ENCODE results near the gene KCNG4.

KCNG4 gene, protein sequence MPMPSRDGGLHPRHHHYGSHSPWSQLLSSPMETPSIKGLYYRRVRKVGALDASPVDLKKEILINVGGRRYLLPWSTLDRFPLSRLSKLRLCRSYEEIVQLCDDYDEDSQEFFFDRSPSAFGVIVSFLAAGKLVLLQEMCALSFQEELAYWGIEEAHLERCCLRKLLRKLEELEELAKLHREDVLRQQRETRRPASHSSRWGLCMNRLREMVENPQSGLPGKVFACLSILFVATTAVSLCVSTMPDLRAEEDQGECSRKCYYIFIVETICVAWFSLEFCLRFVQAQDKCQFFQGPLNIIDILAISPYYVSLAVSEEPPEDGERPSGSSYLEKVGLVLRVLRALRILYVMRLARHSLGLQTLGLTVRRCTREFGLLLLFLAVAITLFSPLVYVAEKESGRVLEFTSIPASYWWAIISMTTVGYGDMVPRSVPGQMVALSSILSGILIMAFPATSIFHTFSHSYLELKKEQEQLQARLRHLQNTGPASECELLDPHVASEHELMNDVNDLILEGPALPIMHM
- total RNA-seq, result 0 reads per million in 3 experiments

DNA sequence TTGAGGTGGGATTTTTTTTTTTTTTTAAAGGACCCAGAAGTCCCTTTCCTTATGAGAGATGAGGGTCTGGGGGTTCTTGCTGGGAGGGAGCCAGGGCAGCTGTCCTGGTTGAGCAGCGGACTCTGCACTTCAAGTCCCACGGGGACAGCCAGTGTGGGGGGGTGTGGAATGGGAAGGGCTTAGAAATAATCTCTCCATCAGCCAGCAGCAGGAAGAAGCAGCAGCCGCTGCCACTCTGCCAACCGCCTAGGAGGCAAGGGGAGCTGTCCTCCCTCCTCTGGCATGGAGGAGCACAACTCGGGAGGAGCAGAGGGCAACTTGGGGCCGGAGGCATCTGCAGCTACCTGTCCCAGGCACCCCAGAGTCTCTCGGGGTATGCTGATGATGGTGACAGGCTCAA lies at the start of gene KCNG4:
Gene KCNG4 (minus strand): TSS at position 104 of the 400 bp plus-strand sequence. CDS start 2,527 bp downstream, outside the sequence.
- DNase-seq, result no peak

DNA sequence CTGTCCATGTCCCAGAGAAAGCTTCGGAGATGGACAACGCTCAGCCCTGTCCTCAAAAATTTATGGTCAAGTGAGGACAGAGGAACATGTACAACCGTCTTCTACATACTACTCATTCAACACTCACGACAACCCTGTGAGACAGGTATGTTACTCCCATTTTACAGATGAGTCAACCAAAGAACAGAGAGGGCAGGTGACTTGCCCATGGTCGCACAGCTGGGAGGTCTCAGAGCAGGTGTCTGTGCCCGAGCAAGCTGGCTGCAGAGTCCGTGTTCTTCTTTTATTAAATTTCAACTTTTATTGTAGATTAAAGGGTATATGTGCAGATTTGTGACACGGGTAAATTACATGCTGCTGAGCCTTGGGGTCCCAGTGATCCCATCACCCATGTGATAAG lies 49.1 kb upstream of the KCNG4 start:
- DNase-seq, result no peak

DNA sequence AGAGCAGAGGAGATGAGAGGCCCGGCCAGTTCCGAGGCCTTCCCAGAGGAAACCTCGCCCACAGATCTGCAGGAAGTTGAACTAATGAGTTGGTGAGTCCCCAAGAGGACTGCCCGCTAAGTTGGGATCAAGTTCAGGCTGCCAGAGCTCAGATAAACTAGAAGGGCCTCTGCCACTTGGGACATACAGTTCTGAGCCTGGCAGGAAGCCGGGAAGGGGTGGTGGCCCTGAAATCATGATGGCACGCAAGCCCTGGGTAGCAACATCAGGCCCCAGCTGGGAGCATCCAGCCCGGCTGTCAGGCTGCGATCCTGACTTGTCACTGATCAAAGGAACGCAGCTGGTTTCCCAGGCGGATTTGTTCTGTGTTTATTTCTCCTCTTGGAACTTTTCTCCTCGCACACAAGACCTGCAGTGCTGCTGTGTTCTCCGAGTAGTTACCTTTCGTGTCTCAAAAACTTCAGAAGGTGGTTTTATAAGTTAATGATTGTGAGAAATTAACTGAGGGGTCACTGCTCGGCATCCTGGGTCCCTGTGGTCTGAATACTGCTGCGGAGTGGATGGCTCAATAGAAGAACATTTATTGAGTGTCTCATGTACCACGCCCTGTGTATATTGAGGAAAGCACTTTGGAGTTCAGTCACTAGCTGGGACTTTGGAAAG lies 46.9 kb upstream of the KCNG4 start:
- DNase-seq, result no peak

DNA sequence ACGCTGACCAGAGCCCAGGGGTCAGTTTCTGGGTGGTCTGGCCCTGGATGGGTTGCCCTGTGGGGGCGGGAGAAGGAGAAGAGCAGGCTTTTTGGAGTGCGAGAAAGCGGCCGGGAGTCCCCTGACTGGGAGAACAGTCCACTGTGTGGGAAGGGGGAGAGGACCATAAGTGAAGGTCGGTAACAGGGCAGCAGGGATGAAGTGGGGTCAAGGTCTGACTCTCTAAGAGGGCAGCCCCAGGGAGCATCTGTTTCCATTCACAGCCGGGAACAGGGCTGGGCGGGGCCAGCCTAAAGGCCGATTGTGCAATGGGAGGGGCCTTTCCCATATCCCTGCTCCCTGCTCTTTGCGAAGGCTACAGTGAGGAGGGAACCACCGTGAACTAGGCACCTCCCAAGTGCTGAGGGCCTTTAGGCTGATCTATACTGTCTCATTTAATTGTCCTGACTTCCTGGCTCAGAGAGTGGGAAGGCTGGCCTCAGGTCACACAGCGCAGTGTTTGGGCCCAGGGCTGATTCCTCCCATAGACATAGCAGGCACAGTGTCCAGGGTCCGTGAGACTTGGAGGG lies 44.4 kb upstream of the KCNG4 start:
- DNase-seq, result no peak

DNA sequence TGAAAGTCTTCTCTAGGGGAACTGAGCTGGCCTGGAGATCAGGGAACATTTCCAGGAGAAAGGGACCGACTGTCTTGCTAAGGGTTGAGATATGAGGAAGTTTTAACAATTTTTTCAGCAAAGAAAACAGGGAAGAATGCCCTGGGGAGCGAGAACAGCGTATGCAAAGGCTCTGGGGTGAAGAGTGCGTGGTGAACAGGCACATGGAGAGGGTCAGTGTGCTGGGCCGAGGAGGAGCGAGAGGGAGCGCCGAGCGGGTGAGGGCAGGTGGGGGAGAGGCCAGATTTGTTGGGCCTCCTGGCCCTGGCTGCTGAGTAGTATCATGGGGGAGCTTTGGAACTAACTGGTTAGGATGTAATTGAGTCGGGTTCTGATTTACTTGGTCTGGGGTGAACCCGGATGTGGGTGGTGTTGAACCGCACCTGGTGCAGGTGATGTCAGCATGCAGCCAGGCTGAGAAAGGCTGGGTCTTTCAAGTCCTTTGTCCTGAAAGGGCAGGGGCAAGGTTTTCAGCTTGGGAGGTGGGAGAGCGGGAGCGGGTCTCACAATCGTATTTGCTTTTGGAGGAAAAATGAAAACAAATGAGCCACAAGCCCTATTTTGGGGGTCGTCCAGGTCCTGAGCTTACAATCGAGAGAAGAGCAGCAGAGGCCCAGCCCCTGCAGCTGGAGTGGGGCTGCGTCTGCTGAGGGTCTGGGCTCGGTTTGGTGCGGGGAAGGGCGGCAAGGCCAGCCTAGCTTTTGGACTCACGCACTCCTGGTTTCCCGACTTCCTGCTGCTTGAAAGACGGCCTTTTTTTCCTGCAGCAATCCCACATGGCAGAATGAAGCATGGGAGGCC lies 43.7 kb upstream of the KCNG4 start:
- no peak for DNase-seq

DNA sequence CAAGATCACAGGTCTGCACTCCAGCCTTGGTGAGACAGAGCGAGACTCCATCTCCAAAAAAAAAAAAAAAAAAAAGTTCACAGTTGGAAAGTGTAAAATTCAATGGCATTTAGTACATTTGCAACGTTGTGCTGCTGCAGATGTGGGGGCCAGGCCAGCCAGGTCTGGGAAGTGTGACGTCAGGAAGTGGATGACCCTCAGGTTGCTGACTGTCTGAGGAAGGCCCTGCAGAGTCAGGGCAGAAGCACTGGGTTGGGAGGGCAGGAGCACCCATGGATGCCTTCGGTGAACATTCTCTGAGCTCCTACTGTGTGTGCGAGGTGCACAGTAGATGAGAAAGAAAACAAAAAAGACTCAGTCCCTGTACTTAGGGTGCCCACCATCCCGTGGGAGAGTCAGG lies 42.7 kb upstream of the KCNG4 start:
- DNase-seq, result no peak

DNA sequence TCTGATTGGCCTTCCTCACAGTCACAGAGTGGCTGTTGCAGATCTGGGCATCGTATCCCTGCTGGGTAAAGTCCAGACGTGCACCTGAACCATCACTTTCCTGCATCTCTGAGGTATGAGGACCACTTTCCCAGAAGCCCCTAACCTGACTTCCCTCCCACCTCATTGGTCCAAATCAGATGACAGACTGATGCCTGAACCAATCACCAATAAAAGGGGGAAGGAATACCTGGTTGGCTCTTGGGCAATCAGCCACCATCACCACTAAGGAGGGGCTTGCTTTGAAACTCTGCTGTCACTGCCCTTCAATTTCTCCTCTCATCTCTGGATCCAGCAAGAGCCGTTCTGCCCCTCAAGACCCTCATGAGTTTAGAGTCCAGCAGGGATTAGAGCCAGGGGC lies 41.3 kb upstream of the KCNG4 start:
- no peak for DNase-seq

DNA sequence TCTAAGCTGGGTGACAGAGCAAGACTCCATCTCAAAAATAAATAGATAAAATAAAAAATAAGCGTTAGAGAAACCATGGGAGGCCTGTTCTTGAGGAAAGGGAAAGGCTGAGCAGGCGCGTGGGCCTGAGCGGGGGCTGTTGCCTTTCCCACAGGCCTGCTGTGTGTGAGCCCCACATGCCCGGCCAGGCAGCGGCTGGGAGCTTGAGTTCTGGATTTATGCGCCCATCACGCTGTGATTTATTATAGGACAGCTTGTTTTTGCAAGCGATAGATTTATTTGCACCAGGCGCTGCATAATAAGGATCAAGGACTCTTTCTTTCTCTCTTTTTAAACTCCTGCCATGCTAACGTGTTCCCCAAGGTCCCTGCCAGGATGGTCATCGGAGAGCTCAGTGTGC lies 40.1 kb upstream of the KCNG4 start:
- DNase-seq, result no peak

DNA sequence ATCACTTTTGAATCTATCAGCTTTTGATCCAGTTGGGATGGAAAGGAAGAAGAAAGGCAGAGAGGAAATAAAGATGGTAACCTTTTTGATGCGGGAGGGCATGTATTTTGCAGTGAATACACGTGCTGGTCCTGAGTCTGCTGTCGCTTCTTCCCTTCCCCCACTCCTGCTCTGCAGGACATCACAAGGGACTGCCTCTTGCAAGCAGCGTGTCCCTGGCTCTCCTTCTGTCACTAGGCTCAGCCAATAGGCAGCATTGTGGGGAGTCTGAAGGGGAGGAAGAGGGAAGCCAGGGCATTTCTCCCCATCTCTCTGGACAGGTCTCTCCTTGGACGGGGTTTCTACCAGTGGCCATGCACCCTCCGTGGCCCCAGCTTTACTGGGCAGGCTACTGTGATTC lies 39.2 kb upstream of the KCNG4 start:
- DNase-seq, result no peak

DNA sequence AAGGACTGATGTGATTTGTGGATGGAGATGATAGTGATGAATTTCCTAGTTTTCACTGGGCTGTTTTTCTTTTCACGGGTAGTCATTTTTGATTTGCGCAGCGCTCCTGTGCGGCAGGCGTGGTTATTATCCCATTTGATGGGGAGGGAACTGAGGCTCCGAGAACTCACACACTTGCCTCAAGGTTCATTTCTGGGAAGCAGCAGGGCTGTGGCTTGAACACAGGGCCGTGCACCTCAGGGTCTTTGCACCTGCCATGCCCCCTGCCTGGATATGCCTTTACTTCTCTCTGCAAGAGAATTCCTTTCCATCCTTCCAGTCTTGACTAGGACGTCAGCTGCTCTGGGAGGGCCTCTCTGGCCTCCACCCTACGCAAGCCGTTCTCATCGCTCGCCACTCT lies 38.5 kb upstream of the KCNG4 start:
- DNase-seq, result no peak

DNA sequence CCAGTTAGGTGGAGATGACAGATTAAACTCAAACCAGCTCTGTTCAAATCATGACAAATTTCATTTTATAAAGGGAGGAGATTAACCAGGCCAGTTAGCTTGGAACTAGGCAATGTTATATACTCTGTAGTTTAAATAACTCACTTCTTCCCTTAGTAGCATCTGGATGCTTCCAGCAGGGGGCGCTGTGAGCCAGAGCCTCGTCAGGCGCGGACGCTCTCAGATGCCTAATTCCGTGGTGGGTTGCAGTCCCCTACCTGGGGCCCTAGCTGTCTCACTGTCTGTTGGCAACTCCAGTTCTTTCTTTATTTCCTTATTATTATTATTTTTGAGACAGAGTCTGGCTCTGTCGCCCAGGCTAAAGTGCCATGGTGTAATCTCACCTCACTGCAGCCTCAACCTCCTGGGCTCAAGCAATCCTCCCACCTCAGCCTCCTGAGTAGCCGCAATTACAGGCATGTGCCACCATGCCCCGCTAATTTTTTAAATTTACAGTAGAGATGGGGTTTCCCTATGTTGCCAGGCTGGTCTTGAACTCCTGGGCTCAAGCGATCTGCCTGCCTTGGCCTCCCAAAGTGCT lies 37.5 kb upstream of the KCNG4 start:
- DNase-seq, result peak; percentile 36

DNA sequence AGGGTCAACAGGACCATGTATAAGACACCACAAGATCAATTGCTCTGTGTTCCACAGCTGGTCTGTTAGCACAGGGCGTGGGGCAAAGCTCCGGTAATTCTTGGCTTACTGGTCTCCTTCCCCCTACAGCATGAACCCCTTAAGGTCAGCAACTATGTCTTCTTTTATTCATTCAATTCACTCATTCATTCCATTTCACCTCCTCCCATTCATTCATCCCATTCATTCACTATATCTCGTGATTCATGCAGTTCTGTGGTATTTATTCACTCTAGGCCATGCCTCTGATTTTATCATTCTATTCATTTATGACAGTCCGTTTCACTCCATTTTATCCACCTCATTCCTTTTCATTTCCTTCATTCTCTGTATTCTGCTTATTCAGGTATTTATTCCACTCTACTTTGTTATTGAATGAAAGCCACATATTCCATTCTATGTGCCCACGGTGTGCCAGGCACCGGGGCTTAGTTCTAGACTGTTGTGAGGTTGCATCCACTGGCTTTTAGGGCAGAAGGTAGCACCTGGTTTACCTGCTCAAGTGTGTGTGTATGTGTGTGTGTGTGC lies 35.9 kb upstream of the KCNG4 start:
- no peak for DNase-seq

DNA sequence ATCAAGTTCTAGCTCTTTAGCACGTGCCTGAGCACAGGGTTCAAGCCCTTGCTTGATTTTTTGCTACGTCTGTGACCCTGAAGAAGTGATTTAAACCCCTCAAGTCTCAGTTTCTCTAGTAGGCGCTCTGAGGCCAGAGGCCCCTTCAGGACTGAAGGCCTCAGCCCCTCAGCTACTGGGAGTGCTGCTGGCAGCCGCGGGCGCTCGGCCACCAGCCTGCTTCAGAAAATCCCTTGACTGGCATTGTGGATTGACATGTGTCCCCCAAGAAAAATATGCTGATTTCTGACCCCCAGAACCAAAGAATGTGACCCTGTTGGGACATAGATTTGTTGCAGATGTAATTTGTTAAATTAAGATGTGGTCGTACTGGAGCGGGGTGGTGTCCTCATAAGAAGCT lies 34.7 kb upstream of the KCNG4 start:
- no peak for DNase-seq

DNA sequence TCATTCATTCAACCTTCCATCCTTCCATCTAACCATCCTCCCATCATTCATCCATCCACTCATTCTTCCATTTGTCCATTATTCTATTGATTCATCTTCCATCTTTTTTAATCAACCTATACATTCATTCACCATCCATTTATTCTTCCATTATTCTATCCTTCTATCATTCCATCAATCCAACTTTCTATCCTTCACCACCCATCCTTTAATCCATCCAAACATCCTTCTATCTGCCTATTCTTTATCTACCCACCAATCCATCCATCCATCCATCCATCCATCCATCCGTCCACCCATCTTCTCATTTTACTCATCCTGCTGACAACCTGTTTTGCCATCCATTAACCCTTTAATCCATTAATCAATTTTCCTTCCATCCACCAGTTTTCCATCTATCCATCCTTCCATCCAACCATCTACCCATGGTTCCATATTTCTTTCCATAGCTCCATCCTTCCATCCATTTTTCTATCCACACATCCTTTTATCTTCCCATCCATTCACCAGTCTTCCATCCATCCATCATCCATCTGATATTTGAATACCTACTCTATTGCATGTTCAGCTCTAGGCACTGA lies 33.0 kb upstream of the KCNG4 start:
- DNase-seq, result no peak

DNA sequence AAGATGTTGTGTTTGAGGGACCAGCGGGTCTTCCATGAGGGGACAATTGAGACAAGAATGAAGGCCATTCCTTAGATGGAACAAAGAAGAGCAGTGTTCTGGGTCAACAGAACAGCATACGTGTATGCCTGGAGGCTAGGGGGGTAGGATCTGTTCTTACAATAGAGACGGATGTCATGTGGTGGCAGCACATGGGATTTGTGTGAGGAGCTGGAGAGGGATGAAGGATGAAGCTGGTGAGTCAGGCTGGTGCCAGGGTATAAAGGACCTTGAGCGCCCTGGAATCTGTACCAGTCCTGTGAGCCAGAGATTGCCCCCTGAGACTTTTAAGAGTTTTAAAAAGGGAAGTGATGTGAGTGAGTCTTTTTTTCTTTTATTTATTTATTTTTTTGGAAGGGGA lies 32.1 kb upstream of the KCNG4 start:
- no peak for DNase-seq

DNA sequence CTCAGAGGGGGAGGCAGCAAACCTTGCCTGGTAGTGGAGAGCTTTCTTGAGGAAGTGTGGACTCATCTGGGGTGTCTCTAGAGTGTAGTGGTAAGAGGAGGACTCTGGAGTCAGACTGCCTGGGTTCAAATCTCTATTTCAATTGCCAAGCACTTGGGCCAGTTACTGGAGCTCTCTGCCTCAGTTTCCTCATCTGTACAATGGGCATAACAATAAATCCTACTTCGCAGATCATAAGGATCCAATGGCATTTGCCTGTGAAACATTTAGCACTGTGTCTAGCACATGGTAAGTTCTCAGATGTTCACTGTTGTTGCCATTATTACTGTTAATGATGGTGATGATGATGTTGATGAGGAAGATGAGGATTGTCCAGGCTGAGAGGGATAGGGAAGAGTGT lies 31.2 kb upstream of the KCNG4 start:
- no peak for DNase-seq

DNA sequence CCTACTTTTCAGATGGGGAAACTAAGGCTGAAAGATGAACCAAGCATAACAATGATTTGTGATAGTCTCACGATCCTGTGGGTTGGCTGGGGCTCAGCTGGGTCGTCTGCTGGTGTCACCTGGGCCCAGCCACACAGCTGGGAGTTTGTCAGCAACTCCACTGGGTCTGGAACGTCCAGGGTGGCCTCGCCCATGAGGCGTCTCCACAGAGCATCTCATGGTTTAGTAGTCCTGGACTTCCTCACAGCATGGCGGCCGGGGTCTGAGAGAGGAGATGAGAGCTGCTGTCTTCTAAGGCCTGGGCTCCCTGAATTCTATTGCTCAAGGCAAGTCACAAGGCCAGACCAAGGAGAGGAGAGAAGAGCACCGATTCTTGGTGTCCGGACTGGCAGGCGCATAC lies 30.7 kb upstream of the KCNG4 start:
- DNase-seq, result no peak

DNA sequence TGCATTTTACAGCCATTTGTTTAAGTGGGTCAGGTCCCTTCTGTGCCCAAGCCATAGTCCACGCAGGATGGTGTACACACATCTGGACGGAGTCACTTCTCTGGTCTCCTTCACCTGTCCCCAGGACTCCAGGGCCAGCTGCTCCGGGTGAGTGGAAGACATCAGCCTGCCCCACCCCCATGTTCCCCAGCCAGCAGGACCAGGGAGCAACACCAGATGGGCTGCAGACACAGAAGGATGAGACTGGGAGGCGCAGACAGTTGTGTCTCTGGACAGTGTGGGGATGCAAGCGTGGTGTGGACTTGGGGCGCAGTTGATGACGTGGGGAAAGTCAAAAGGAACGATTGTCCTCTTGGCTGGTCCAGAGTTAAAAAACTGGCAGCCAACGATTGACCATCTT lies 30.3 kb upstream of the KCNG4 start:
- no peak for DNase-seq

DNA sequence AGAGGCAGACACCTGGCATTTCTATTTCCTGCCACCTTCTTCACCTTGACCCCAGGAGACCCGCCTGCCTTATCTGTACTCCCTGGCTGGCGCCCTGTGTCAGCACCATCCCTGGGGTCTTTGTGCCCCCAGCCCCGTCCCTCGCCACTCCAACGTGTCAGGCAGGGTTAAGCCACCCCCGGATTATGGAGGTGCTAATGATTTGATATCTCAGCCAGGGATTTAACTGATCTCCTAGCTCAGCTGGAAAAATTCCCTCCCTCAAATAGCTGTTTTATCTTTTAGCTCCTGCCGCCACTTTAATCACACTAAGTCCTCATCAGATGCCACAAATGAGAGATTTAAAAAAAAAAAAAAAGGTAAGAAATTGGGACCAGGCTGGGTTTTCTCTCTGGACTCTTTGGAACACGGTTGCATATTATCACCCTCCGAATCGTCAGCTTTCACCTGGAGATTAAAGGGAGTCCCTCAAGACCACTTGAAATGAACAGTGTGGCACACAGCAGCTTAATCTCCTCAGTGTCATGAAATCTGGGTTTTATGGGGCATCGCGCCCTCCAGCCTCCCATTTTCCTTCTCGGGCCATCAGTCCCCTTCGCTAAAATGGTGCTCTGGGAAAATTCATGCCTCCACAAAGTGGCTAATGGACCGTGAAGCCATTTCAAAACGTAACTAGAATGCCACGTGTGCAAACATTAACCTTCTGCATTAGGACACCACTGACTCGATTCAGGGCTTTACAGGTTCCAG lies 28.7 kb upstream of the KCNG4 start:
- DNase-seq, result no peak

DNA sequence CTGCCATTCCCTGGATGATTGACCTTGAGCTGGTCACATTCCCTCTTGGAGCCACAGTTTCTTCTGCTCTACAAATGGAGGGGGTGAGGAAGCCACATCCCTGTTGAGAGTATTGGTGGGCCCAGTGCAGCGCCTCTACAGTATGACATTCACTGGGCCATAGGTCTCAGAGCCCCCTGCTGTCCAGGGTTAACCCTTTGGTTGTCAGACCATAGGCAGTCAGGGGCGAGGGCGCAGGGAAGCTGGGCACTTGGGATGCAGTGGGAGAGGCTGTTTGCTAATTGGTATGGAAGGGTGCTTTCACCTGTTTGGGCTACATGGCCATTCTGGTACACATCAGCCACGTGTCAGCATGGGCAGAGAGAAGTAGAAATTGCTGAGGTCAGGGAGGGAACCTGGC lies 27.6 kb upstream of the KCNG4 start:
- DNase-seq, result no peak

DNA sequence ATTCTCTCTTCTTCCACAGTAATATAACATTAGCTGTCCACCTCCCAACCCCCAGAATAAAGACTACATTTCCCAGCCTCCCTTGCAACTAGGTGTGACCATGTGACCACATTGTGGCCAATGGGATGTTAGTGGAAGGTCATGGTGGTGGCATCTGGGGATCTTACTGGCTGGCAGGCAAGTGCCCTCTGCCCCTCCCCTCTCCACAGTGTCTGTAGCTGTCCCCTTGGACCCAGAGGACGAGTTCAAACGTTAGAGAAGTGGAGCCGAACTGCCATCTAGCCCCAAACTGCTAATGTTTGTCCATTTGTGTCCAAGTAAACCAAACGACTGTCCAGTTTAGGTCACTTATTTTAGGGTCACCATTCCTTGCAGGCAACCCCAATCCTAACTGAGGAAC lies 26.6 kb upstream of the KCNG4 start:
- DNase-seq, result peak; percentile 6
